Measurements from ENCODE around the gene DNER. TPM values are rescaled to one million over a fixed set of nuclear protein-coding genes. Genes with fewer than 3 reads are reported as not detected.
A peak's percentile ranks its signal among the peaks of the same experiment; 100 is the strongest.

The DNER gene
- polyA plus RNA-seq, 3 donors = 0.12 to 0.20 (median 0.16) TPM

- no peak overlapping the region for H3K4me3 Mint-ChIP-seq
- H3K4me1 Mint-ChIP-seq = no peaks in the 10 kb centered on the region
- H3K27me3 Mint-ChIP-seq (ENCODE audit: low read depth in 3 of 3) = peaks cover 0 to 2% (median 1%) of the 10 kb centered on the region in 3 donors
Measured at GRCh38 chr2:229653531-229653930, 60.8 kb downstream of the DNER start.

GRCh38 chr2:229652796-229653195 is 61.6 kb downstream of the DNER start:
- H3K4me2 ChIP-seq (replicated peaks; ENCODE audit: extremely low read depth, low read length, poor library complexity, severe bottlenecking) = no peak overlapping the region
- Mint-ChIP-seq H3K36me3 (no peaks in the 10 kb centered on the region), H3K4me1 (no peaks in the 10 kb centered on the region), H3K4me3 (no peak overlapping the region), H3K9me3 (peaks cover 0 to 2% (median 0%) of the 10 kb centered on the region in 7 donors), H3K27me3 (ENCODE audit: low read depth in 3 of 3) (peaks cover 0 to 2% (median 1%) of the 10 kb centered on the region in 3 donors), H3K27ac (no peak overlapping the region)
- H4K20me1 ChIP-seq (ENCODE audit: insufficient read depth, low read length) = no peaks in the 10 kb centered on the region
- H3K79me2 ChIP-seq (ENCODE audit: insufficient read depth, low read length) = no peaks in the 10 kb centered on the region
- 100% methylated on average over 1 of the region's 5 CpGs for WGBS (ENCODE audit: insufficient coverage)
- H3K4me1 ChIP-seq (ENCODE audit: control insufficient read depth in 1 of 2, insufficient read depth in 2 of 2, low read length in 2 of 2) = no peaks in the 10 kb centered on the region
- no peaks in the 10 kb centered on the region for H3K27me3 ChIP-seq (ENCODE audit: control insufficient read depth in 2 of 2, insufficient read depth in 2 of 2, low read length in 2 of 2)
- no peak overlapping the region for H3K9ac ChIP-seq (ENCODE audit: insufficient read depth, low read length, poor library complexity, severe bottlenecking)
- DNase-seq = no peak
- no peak overlapping the region for H3K4me3 ChIP-seq (replicated peaks in 1 of 3; ENCODE audit: low read depth in 2 of 3, low read length in 3 of 3)
- H3K36me3 ChIP-seq (replicated peaks in 1 of 2; ENCODE audit: control insufficient read depth in 1 of 2, insufficient read depth in 2 of 2, low read length in 2 of 2) = no peaks in the 10 kb centered on the region
- no peak overlapping the region for H3K27ac ChIP-seq (ENCODE audit: low read depth in 1 of 2, low read length in 2 of 2)
- intact Hi-C loops (cut with micrococcal nuclease) = no loop called here
- no peak overlapping the region for H2AFZ ChIP-seq (ENCODE audit: insufficient read depth, low read depth, low read length, poor library complexity, severe bottlenecking)
- no peak for TF ChIP-seq CTCF (IDR thresholded peaks at IDR 0.05)
- H3K9me3 ChIP-seq (replicated peaks in 1 of 2; ENCODE audit: control insufficient read depth in 1 of 2, insufficient read depth in 1 of 2, low read length in 2 of 2) = no peaks in the 10 kb centered on the region

More at GRCh38 chr2:229653531-229653930, 60.8 kb downstream of the DNER start:
- H3K9ac ChIP-seq (ENCODE audit: insufficient read depth, low read length, poor library complexity, severe bottlenecking) = no peak overlapping the region
- H2AFZ ChIP-seq (ENCODE audit: insufficient read depth, low read depth, low read length, poor library complexity, severe bottlenecking) = no peak overlapping the region
- TF ChIP-seq CTCF (IDR thresholded peaks at IDR 0.05) = no peak
- no peak overlapping the region for H3K27ac ChIP-seq (ENCODE audit: low read depth in 1 of 2, low read length in 2 of 2)
- Mint-ChIP-seq H3K27ac (peak overlapping the region in 1 of 7 donors; percentile 31), H3K36me3 (no peaks in the 10 kb centered on the region), H3K9me3 (peaks cover 0 to 2% (median 0%) of the 10 kb centered on the region in 7 donors)
- H3K79me2 ChIP-seq (ENCODE audit: insufficient read depth, low read length) = no peaks in the 10 kb centered on the region
- H3K9me3 ChIP-seq (replicated peaks in 1 of 2; ENCODE audit: control insufficient read depth in 1 of 2, insufficient read depth in 1 of 2, low read length in 2 of 2) = no peaks in the 10 kb centered on the region
- no peaks in the 10 kb centered on the region for H4K20me1 ChIP-seq (ENCODE audit: insufficient read depth, low read length)
- H3K36me3 ChIP-seq (replicated peaks in 1 of 2; ENCODE audit: control insufficient read depth in 1 of 2, insufficient read depth in 2 of 2, low read length in 2 of 2) = no peaks in the 10 kb centered on the region
- no peak overlapping the region for H3K4me2 ChIP-seq (replicated peaks; ENCODE audit: extremely low read depth, low read length, poor library complexity, severe bottlenecking)
- no peak overlapping the region for H3K4me3 ChIP-seq (replicated peaks in 1 of 3; ENCODE audit: low read depth in 2 of 3, low read length in 3 of 3)
- H3K4me1 ChIP-seq (ENCODE audit: control insufficient read depth in 1 of 2, insufficient read depth in 2 of 2, low read length in 2 of 2) = no peaks in the 10 kb centered on the region
- no peak for DNase-seq
- 100% methylated on average over 1 of the region's 1 CpG for WGBS (ENCODE audit: insufficient coverage)
- intact Hi-C loops (cut with micrococcal nuclease) = no loop called here
- H3K27me3 ChIP-seq (ENCODE audit: control insufficient read depth in 2 of 2, insufficient read depth in 2 of 2, low read length in 2 of 2) = no peaks in the 10 kb centered on the region
